HG02571 (cell line): ENCODE data around the gene MAP3K14.

Source experiments
- ATAC-seq: cut with Tn5 transposase; IDR thresholded peaks from one replicate; pipeline ENCODE4 v1.9.1; 2021; ENCODE audit warnings: mild to moderate bottlenecking, moderate library complexity; ENCODE audit not compliant: unreplicated experiment

MAP3K14 gene

DNA sequence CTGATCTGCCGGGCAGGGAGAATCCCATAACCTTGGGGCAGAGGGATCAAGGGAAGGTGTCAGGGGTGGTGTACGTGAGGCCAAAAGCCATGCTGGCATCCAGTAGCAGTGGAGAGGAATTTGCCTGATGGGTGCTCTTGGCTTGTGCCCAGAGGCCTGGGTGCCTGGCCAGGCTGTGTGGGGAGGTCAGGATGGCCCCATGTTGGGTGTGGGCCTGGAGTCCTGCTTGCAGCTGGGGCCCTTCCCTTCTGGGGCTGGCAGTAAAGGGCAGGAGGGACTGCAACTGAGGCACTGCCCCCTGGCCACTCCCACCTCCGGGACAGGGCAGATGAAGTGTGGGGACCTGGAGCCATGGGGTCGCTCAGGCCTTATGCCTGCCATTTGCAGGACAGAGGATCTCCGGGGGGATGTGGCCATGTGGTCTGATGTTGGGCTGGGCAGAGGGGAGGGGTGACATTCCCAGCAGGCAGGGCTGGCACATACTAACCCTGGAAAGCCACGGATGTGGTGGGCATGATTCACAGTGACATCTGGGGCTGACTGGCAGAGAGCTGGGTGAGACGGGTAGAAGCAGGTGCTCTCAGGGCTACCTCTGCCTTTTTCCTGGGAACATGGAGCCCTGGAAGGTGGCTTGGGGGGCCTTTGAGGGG lies 91.6 kb downstream of the MAP3K14 start:
- ATAC-seq = no peak

DNA sequence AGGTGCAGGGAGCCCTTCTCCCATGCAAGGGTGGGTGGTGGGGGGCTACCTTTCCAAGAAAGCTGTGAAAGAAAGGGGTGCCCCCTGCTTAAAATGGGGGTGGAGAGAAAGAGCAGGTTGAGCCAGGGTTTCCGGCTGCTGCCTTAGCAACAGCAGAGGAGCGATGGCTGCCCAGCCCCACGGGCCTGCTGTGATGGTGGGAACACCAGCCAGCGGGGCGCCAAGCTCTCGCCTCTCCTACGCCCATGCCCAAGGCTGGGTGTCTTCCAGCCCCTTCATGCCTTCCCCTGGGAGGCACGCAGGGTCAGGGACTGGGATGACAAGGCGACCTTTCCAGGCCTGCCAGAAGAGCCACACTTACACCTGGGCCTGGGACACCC lies 92.2 kb downstream of the MAP3K14 start:
- ATAC-seq = no peak

DNA sequence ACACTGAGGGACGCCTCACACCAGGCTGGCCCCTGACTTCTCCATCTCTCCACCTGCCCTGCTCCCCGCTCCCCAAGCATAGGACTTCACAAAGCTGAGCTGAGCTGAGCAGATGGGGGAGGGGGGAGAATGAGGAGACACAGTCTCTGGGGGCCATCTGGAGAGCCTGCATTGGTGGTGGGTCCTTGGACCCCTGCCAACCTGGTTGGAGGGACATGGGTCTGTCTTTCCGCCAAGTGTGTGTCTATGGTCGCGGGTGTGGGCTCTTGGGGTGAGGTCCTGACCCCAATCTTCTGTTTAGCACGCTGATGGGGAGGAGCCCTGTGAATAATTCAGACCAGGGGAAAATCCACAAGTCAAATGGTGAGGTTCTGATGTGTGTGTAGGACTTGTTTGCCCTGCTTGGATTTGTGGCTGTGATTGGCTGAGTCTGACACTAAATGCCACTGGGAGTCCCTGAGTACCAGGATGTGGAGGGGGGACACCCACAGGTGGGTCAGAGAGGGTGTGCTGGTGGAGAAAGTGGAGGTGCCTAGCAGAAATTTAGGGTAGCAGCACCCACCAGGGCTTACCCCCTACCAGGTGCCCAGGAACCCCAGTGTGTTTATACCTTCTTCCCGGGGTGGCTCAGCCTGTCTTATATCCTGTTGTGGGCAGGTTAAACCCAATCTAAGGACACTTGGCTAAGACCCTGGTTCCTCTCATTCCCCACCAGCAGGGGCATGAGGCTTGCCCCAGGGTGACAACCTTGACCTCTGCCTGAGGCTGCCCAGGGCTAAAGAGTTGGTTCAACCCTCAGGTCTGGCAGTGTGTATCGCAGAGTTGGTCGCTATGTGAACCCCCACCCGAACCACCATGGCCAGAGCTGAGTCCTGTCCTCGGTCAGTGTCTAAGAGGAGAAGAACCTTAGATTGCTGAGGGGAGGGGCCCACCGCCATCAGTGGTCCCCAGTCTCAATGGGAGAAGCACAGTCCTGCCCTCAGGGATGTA lies 93.0 kb downstream of the MAP3K14 start:
- ATAC-seq = no peak

- no peak for ATAC-seq
These were observed 93.8 kb downstream of the MAP3K14 start for GRCh38 chr17:45222996-45223538.

GRCh38 chr17:45222289-45222995 lies 94.4 kb downstream of the MAP3K14 start:
- ATAC-seq = no peak

DNA sequence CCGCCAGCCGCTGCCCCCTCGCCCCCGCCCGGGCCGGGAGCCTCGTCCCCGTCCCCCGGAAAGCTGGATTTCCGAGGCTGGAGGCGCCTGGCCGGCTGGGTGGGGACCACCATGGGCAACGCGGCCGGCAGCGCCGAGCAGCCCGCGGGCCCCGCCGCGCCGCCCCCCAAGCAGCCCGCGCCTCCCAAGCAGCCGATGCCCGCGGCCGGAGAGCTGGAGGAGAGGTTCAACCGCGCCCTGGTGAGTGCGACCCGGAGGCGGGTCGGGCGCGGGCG lies 94.9 kb downstream of the MAP3K14 start:
- no peak for ATAC-seq

GRCh38 chr17:45221081-45222013 lies 95.5 kb downstream of the MAP3K14 start, which contains the start of gene FMNL1:
Gene FMNL1 (plus strand): TSS chr17:45221885. CDS start chr17:45222125, 240 bp downstream.
- no peak for ATAC-seq

- ATAC-seq = no peak
These were observed 96.7 kb downstream of the MAP3K14 start for GRCh38 chr17:45220079-45220478.

DNA sequence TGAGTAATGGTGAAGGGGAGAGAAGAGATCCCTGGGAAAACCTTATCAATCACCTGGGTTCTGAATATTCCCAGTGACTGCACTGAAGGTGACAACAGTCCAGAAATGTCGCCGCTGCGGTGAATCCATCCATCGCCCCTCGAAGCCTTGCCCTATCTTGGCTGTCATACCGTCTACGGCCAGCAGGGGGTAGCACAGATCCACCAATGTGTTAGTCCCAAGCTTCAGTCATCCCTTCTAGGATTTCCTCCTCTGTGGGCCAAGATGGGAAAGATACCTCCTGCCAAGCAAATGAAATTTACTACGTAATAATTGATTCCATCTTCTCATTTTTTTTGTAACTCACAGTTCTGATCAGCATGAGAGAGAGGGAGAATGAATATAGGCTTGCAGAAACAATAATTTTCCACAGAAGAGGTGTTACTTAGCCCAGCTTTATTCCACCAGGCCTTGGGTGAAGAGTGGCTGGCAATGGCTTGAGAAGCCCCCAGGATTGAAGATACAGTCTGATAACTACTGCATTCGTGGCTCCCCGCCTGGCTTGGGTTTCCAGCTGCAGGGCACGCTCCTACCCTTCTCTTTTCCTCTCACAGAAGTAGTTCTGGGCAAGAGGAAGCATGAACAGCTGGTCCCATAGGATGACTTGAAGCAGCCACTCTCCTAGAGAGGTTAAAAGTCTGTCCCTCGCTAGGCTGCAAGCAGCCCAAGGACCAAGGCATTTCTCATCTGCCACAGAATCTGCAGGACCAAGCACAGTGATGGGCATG lies 97.7 kb downstream of the MAP3K14 start:
- no peak for ATAC-seq
